GM18505 (cell line): ENCODE results near the gene CUX1.
A peak's percentile ranks its signal among the peaks of the same experiment; 100 is the strongest.

Experiments used
- ATAC-seq: cut with Tn5 transposase; IDR thresholded peaks from one replicate; pipeline ENCODE4 v1.9.1; 2021; ENCODE audit not compliant: unreplicated experiment
- POLR2A ChIP-seq: IDR thresholded peaks from 4 replicates; pipeline ENCODE4 v1.6.1; 2011; ENCODE audit warnings: borderline replicate concordance; ENCODE audit not compliant: insufficient read depth, insufficient read length; ENCODE audit errors: extremely low read depth

CUX1 gene, protein sequence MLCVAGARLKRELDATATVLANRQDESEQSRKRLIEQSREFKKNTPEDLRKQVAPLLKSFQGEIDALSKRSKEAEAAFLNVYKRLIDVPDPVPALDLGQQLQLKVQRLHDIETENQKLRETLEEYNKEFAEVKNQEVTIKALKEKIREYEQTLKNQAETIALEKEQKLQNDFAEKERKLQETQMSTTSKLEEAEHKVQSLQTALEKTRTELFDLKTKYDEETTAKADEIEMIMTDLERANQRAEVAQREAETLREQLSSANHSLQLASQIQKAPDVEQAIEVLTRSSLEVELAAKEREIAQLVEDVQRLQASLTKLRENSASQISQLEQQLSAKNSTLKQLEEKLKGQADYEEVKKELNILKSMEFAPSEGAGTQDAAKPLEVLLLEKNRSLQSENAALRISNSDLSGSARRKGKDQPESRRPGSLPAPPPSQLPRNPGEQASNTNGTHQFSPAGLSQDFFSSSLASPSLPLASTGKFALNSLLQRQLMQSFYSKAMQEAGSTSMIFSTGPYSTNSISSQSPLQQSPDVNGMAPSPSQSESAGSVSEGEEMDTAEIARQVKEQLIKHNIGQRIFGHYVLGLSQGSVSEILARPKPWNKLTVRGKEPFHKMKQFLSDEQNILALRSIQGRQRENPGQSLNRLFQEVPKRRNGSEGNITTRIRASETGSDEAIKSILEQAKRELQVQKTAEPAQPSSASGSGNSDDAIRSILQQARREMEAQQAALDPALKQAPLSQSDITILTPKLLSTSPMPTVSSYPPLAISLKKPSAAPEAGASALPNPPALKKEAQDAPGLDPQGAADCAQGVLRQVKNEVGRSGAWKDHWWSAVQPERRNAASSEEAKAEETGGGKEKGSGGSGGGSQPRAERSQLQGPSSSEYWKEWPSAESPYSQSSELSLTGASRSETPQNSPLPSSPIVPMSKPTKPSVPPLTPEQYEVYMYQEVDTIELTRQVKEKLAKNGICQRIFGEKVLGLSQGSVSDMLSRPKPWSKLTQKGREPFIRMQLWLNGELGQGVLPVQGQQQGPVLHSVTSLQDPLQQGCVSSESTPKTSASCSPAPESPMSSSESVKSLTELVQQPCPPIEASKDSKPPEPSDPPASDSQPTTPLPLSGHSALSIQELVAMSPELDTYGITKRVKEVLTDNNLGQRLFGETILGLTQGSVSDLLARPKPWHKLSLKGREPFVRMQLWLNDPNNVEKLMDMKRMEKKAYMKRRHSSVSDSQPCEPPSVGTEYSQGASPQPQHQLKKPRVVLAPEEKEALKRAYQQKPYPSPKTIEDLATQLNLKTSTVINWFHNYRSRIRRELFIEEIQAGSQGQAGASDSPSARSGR (N-terminal part only)

DNA sequence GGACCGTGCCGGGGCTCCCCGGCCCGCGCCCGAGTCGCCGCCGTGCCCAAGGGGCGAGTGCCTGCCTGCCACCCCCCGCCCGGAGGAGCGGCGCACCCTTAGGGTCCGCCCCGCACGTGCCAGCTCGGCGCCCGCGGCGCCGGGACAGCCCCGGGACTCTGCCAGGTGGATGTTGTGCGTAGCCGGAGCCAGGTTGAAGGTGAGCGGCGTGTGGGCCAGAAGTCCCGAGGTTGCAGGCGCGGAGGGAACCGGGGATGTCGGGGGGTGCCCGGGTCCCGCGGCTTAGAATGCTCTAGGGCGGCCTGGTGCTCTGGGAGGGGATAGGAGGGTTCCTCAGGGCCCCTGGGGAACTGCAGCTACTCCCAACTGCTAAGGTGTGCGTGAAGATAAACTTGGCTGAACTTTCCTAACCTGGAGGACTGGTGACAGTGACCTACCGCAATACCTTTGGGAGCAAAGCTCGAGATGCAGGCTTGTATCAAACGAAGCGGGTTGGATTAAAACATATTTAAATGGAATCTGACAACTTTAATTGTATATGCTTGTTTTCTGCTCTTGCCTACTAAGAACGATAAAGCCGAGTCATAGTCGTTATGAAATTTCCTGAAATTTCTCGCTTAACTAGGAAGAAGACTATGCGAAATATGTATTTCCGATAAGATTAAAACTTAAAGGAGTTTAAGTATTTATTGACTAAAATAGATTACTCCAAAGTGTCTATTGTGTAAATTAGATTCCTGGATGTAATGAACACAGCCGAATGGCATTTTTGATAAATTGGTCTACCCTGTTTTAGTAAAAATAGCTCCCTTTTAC, at the start of gene CUX1:
TSS of gene CUX1 (plus strand) at position 156 of the 816 bp plus-strand sequence. CDS start at position 170, 14 bp downstream.
- no peak for TF ChIP-seq POLR2A
- ATAC-seq, result peak; percentile 9

DNA sequence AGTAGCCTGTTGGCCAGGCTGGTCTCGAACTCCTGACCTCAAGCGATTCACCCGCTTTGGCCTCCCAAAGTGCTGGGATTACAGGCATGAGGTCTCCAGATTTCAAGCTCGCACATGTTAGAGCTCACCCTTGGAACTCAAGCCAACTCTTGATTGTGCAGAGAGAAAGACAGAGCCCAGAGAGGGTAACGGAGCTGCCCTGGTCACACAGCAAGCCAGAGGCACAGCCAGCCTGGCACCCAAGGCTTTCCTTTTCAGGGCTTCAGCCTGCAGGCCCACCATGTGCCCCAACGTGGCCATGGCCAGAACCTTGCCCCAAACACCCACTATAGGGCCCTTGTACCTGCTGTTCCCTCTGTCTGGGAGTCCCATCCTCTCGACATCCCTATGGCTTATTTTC, 49.1 kb upstream of the CUX1 start:
- no peak for TF ChIP-seq POLR2A
- no peak for ATAC-seq

DNA sequence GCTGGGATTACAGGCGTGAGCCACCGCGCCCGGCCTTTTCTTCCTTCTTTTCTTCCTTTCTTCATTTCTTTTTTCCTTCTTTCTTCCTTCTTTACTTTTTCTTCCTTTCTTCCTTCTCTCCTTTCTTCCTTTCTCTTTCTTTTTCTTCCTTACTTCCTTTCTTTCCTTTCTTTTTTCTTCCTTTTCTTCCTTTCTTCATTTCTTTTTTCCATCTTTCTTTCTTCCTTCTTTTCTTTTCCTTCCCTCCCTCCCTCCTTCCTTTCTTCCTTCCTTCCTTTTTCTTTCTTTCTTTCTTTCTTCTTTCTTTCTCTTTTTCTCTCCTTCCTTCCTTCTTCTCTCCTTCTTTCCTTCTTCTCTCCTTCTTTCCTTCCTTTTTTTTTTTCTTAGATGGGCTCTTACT, 47.0 kb upstream of the CUX1 start:
- no peak for ATAC-seq
- TF ChIP-seq POLR2A, result no peak

DNA sequence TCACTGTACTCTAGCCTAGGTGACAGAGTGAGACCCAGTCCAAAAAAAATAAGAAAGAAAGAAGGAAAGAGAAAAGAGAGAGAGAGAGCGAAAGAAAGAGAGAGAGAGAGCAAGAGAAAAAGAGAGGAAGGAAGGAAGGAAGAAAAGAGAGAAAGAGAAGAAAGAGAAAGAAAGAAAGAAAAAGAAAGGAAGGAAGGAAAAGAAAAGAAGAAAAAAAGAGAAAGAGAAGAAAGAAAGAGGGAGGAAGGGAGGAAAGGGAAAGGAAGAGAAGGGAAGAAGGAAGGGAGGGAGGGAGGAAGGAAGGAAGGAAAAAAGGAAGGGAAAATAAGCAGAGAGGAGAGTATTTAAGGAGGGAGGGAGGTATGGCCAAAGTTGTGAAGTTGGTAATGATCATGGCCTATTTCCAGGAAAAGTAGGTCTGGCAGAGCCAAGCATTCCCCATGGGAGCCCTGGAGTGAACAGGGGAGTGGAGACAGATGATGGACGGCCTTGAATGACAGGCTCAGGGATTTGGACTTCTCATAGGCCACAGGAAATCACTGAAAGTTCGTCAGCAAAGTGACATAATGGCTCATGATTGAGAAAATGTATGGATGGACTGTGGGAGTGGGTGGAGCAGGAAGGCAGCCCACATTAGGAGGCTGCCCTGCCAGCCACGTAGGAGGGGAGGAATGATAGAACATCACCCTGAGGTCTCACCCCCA, 44.8 kb upstream of the CUX1 start:
- ATAC-seq, result no peak
- no peak for TF ChIP-seq POLR2A

DNA sequence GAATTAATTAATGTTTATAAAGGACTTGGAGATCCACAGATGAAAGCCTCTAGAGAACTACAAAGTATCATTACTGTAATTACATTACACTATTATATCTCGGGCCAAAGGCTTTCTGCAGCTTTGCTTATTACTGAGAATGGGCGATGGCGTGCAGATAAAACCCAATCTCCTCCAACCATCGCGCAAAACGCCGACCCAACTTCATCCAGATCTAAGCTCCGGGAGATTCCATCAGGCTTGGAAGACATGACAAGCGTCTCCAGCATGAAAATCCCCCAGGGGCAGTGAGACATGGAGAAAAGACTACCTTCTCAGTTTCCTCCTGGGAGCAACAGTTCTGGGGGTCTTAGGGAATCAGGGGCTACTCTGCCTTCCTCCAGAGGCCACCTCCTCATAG, 42.2 kb upstream of the CUX1 start:
- ATAC-seq, result no peak
- TF ChIP-seq POLR2A, result no peak

DNA sequence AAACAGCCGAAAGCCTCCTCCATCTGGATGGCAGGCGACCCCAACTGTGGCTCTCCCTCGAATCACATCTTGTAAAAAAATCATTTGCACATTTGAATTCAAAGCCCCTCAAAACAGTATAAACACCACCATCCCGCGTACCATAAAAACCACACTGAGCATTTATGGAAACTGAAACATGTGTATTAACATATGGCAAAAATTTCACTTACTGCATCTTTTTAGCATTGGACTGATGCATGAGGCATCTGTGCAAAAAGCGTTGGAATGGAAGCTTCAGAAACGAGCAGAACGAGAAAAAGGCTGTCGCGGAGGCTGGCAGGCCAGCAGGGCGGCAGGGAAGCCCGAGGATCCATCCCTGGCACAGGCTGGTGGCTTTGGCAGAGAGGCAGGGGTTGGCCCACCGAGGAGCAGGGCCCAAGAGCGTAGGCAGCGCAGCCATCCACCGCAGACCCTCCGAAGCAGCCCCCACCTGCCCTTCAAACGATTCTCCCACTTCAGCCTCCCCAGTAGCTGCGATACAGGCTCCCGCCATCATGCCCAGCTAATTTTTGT, 39.3 kb upstream of the CUX1 start:
- no peak for TF ChIP-seq POLR2A
- ATAC-seq, result no peak

DNA sequence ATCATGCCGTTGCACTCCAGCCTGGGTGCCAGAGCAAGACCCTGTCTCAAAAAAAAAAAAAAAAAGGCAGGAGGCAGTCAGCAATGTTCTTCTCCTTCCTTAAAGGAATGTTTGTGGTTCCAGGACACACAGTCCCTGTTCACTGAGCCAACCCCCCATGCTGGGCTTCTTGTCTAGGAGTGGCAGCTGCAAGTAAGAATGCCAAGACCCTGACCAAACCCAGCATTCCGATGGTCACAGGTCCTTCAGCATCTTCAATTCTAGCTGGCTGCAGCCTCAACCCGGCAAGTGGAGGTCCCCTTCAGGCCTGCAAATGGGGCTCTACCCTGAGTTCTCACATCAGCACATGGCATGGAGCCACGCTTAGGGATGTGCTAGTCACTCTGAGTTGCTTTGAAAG, 38.2 kb upstream of the CUX1 start:
- no peak for TF ChIP-seq POLR2A
- no peak for ATAC-seq

DNA sequence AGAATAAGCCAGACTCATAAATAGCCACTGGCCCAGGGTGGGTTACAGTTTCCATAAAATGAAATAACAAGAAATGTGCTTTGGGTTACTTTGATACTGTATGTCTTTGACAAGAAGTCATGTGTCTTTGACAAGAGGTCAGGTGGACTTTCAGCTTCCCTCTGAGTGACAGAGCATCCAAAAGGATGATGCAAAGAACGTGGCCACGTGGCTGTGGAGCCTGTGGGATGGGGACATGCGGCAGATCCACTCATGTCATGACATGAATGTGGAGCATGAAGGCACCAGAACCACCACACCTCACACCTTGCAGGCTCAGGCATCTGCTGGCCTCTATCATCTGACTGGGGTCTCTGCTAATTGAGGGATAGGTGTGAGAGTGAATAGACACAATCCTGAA, 37.1 kb upstream of the CUX1 start:
- no peak for ATAC-seq
- no peak for TF ChIP-seq POLR2A

DNA sequence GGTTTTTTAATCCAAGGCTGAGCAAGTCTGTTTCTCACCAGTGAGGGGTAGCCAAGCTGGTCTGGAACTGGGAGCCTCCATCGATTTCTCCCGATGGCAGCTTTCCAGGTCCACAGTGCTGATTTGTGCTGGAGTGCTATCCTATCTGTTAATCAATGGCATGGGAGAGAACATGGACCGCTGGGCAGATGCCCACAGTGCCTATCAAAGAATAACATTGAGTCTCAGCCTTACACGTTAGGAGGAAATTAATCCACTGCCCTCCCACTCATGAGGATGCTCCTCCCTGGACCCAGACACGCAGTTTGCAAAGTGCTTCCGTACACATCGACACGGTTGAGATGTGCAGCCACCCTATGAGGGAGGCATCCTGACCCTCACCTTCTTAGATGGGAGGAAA, 36.0 kb upstream of the CUX1 start:
- no peak for TF ChIP-seq POLR2A

DNA sequence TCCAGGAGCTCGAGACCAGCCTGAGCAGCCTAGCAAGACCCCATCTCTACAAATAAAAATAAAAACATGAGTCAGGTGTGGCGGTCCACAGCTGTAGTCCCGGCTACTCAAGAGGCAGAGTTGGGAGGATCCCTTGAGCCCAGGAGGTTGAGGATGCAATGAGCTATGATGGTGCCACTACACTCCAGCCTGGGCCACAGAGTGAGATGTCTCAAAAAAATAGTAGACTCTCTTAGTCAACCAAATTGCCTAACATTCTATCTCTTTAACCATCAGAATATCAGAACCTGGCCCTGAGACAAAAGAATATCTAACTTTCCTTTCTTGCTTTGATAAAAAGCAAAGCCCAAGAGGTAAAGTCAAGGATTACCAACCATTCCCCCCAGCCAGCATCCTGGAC, 35.0 kb upstream of the CUX1 start:
- no peak for ATAC-seq
- TF ChIP-seq POLR2A, result no peak

More for the DNA sequence above, 36.0 kb upstream of the CUX1 start:
- ATAC-seq, result no peak

DNA sequence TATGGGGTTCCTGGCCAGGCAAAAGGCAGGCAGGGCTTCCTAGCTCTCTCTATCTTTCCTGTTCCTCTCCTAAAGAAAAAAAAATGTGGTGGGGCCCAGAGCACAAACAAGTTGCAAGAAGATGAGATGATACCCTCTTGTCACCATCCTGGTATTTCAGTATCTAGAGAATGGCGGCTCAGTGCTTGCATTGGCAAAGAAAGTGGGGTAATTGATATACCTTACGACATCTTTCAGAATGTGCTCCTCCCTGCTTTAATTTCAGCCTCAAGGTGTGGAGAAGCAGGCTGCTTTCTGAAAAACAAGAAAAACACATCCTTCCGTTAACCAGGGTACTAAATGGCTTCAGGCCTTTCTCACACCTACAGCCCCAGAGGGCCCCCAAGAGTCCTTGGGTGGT, 34.5 kb upstream of the CUX1 start:
- ATAC-seq, result no peak
- TF ChIP-seq POLR2A, result no peak

DNA sequence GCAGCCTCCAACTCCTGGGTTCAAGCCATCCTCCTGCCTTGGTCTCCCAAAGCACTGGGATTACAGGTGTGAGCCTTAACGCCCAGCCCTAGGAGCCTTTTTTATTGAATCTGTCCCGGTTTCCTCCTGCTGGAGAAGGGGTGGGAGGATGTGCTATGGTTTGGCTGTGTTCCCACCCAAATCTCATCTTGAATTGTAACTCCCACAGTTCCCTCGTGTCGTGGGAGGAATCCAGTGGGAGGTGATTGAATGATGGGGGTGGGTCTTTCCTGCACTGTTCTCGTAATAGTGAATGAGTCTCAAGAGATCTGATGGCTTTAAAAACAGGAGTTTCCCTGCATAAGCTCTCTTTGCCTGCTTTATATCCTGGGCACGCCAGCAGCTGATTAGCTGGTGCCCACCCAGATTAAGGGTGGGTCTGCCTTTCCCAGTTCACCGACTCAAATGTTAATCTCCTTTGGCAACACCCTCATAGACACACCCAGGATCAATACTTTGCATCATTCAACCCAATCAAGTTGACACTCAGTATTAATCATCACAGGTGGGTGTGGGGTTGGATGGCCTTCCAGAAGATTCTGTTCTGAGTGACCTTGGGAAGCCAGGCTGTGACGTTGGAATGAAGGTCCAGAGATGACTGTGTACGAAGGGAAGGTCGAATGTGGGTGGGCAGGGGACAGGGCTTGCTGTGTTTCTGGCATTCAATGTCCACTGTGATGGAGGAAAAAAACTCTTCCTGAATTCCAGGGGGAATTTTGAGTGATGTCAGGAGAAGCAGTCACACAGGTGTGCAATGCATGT, 33.8 kb upstream of the CUX1 start:
- TF ChIP-seq POLR2A, result no peak
- no peak for ATAC-seq
